HepG2 (cell line): Measurements from ENCODE around the gene NFKB1. TPM values are rescaled to one million over a fixed set of nuclear protein-coding genes. Genes with fewer than 3 reads are reported as not detected.

ENCODE experiments used
- ATAC-seq: fragments of 200-7000 bp; cut with Tn5 transposase; 3 replicates; pipeline ENCODE4 v1.9.1; 2020; ENCODE audit warnings: mild to moderate bottlenecking, moderate library complexity
- BruUV-seq: library from RNA; stranded (reverse); fragments of 400-500 nt; replicated peaks from 2 replicates; lab custom pipeline; 2021; lab: Mats Ljungman, UMichigan
- CTCF ChIA-PET: fragments of 300-600 bp; formaldehyde crosslinking; extraction: SDS; loops from one replicate; lab custom pipeline; 2021; ENCODE audit warnings: low total read pairs, inconsistent platforms, low intra/inter-chr PET ratio; lab: Yijun Ruan, JAX
- POLR2A ChIA-PET: fragments of 350-600 bp; sonication (Branson Sonifier 250); formaldehyde crosslinking; loops from one replicate; lab custom pipeline; 2020; ENCODE audit warnings: antibody characterized with exemption, inconsistent platforms; lab: Yijun Ruan, JAX
- DNase-seq: peaks from one replicate; pipeline ENCODE4 v3.0.0-alpha.2; 2015; ENCODE audit warnings: low spot score
- FAIRE-seq: peaks from 3 replicates; lab custom pipeline; 2011; peaks lifted over from hg19 to GRCh38; lab: Jason Lieb, UNC
- H2AFZ ChIP-seq: one replicate; pipeline ENCODE4 v1.6.1; 2011; ENCODE audit warnings: low read length, inconsistent platforms
- H3K27ac ChIP-seq: fragments of 300-600 bp; 3 replicates; pipeline ENCODE4 v1.8.0; 2011; ENCODE audit warnings: mixed run types, mild to moderate bottlenecking, mixed read lengths, low read length, inconsistent platforms; ENCODE audit not compliant: insufficient read depth; ENCODE audit errors: extremely low read length
- H3K27me3 ChIP-seq, 2 experiments: fragments of 200-600 bp in 1 of 2; 2 replicates in 1 of 2; 3 replicates in 1 of 2; pipeline versions ENCODE4 v1.6.0 to v1.8.0; 2011; ENCODE audit warnings: low read length in 2 of 2, mild to moderate bottlenecking in 2 of 2, moderate library complexity in 2 of 2, inconsistent platforms in 1 of 2; ENCODE audit not compliant: insufficient read depth in 2 of 2, control insufficient read depth in 1 of 2
- H3K36me3 ChIP-seq, 2 experiments: fragments of 200-600 bp in 1 of 2; replicated peaks in 1 of 2; 2 replicates in 1 of 2; 3 replicates in 1 of 2; pipeline versions ENCODE4 v1.5.1 to v1.8.0; 2011; ENCODE audit warnings: low read length in 2 of 2, inconsistent platforms in 1 of 2; ENCODE audit not compliant: insufficient read depth in 2 of 2, control insufficient read depth in 1 of 2
- H3K4me1 ChIP-seq: 2 replicates; pipeline ENCODE4 v1.5.1; 2012; ENCODE audit warnings: low read length, inconsistent platforms; ENCODE audit not compliant: insufficient read depth
- H3K4me2 ChIP-seq: 2 replicates; pipeline ENCODE4 v1.6.0; 2011; ENCODE audit warnings: low read depth, low read length, inconsistent platforms
- H3K4me3 ChIP-seq, 3 experiments: fragments of 200-600 bp in 1 of 3; sonication (generic), shearing (Covaris generic) in 1 of 3; replicated peaks in 1 of 3; 2 replicates each; pipeline ENCODE4 v1.5.1; 2011 to 2016; ENCODE audit warnings: low read length in 3 of 3, inconsistent platforms in 2 of 3, low read depth in 2 of 3, mild to moderate bottlenecking in 2 of 3, control low read depth in 1 of 3, mixed read lengths in 1 of 3; ENCODE audit not compliant: insufficient read depth in 1 of 3
- H3K79me2 ChIP-seq: one replicate; pipeline ENCODE4 v1.6.1; 2011; ENCODE audit warnings: low read length, inconsistent platforms; ENCODE audit not compliant: insufficient read depth
- H3K9ac ChIP-seq: 2 replicates; pipeline ENCODE4 v1.6.0; 2011; ENCODE audit warnings: mild to moderate bottlenecking, low read depth, low read length, inconsistent platforms; ENCODE audit not compliant: insufficient read depth
- H3K9me3 ChIP-seq: 2 replicates; pipeline ENCODE4 v1.5.1; 2012; ENCODE audit warnings: mild to moderate bottlenecking, low read length
- H4K20me1 ChIP-seq: 2 replicates; pipeline ENCODE4 v1.6.0; 2011; ENCODE audit warnings: inconsistent platforms, mild to moderate bottlenecking, low read length, moderate library complexity; ENCODE audit not compliant: insufficient read depth
- ARNTL ChIP-seq: sonication (generic); formaldehyde crosslinking; IDR thresholded peaks from 2 replicates; pipeline ENCODE4 v1.4.0; 2020; ENCODE audit warnings: mild to moderate bottlenecking, missing genetic modification reagents
- CSRNP1 ChIP-seq: sonication (generic); formaldehyde crosslinking; IDR thresholded peaks from 2 replicates; pipeline ENCODE4 v1.8.1; 2023; ENCODE audit warnings: mild to moderate bottlenecking, missing genetic modification reagents
- GRHL1 ChIP-seq: sonication (generic); formaldehyde crosslinking; conservative IDR thresholded peaks from 2 replicates; pipeline ENCODE4 v1.8.0; 2022; ENCODE audit warnings: missing genetic modification reagents
- MYC ChIP-seq: sonication (generic); formaldehyde crosslinking; IDR thresholded peaks from 2 replicates; pipeline ENCODE4 v1.9.0; 2021; ENCODE audit warnings: missing genetic modification reagents, borderline replicate concordance
- NCOR1 ChIP-seq: fragments of 200-600 bp; sonication (generic); IDR thresholded peaks from 2 replicates; pipeline ENCODE4 v1.7.0; 2017; ENCODE audit warnings: antibody characterized with exemption, low read length, borderline replicate concordance
- NR2F6 ChIP-seq, 2 experiments: IDR thresholded peaks; 2 replicates each; pipeline ENCODE4 v1.6.1; 2016; ENCODE audit warnings: antibody characterized with exemption in 1 of 2, mild to moderate bottlenecking in 1 of 2
- RBM39 ChIP-seq: fragments of 200-400 bp; formaldehyde crosslinking; IDR thresholded peaks from one replicate; pipeline ENCODE4 v1.6.1; 2018; ENCODE audit warnings: antibody characterized with exemption, mild to moderate bottlenecking, low read depth, low read length; ENCODE audit not compliant: poor library complexity, severe bottlenecking
- ZBTB21 ChIP-seq: sonication (generic); formaldehyde crosslinking; IDR thresholded peaks from 2 replicates; pipeline ENCODE4 v1.4.0; 2020; ENCODE audit warnings: missing genetic modification reagents
- ZBTB7B ChIP-seq: sonication (generic); formaldehyde crosslinking; IDR thresholded peaks from 2 replicates; pipeline ENCODE4 v1.4.0; 2020; ENCODE audit warnings: missing genetic modification reagents
- ZNF280D ChIP-seq: sonication (generic); formaldehyde crosslinking; IDR thresholded peaks from 2 replicates; pipeline ENCODE4 v1.5.1; 2020; ENCODE audit warnings: mild to moderate bottlenecking, missing genetic modification reagents
- ZSCAN25 ChIP-seq: sonication (generic); formaldehyde crosslinking; IDR thresholded peaks from 2 replicates; pipeline ENCODE4 v1.8.0; 2022; ENCODE audit warnings: mild to moderate bottlenecking, missing genetic modification reagents
- WGBS: methylation state at CpG from one replicate; pipeline ENCODE4 v1.1.6; 2017; ENCODE audit warnings: low lambda C conversion rate; 5-methylcytosine and 5-hydroxymethylcytosine counted together
- in situ Hi-C: cut with HindIII; loops from 2 replicates; pipeline ENCODE4 v1.10.0; 2017; ENCODE audit warnings: low pct_unique_long_range_greater_than_20kb; ENCODE audit not compliant: extremely low pct_ligation_motif_present
- intact Hi-C: fragments of 100-400 bp; cut with micrococcal nuclease; formaldehyde crosslinking; loops from one replicate; pipeline ENCODE4 v1.10.0; 2022; ENCODE audit not compliant: unreplicated experiment
- polyA plus RNA-seq, 8 experiments: library from polyadenylated mRNA; depleted of rRNA in 3 of 8; stranded (reverse) in 7 of 8; unstranded in 1 of 8; fragments of >200 nt; fragmentation: Illumina TruSeq in 4 of 8; extraction: Trizol in 4 of 8; gene quantifications; 2 replicates each; pipeline versions ENCODE4 v1.2.1 to v1.2.3, GENCODE V29; 2011 to 2016; ENCODE audit warnings: low read depth in 4 of 8, missing spikeins in 1 of 8, mixed read lengths in 1 of 8; ENCODE audit not compliant: insufficient read depth in 1 of 8
- total RNA-seq, 5 experiments: library from RNA; depleted of rRNA; stranded (reverse); fragments of >200 nt; fragmentation: Illumina TruSeq; extraction: Trizol; gene quantifications; 2 replicates each; pipeline ENCODE4 v1.2.3, GENCODE V29; 2016; ENCODE audit warnings: low read depth in 1 of 5

The NFKB1 gene
- total and polyA plus RNA-seq, 2 of the 13 experiments (the other 11 are each of a cell fraction or from before 2014, with no cell fraction given) = 15.4 to 31.6 TPM

- in situ Hi-C loops = no loop called here
- no peaks in the 10 kb centered on the region for H4K20me1 ChIP-seq
- no peaks in the 10 kb centered on the region for H3K4me1 ChIP-seq
- peaks cover 3 to 6% of the 10 kb centered on the region in 2 experiments; a peak in 2 of 5 replicates for H3K36me3 ChIP-seq
- WGBS = 96% methylated on average over 5 of the region's 5 CpGs
- CTCF ChIA-PET = no interaction called here
- POLR2A ChIA-PET = no interaction called here
- no peak overlapping the region for H3K4me3 ChIP-seq
- ATAC-seq = no peak
- no peaks in the 10 kb centered on the region for H3K79me2 ChIP-seq
- no peak overlapping the region for H2AFZ ChIP-seq
- no peak for TF ChIP-seq ZNF280D
- TF ChIP-seq, all 625 proteins: peak for 0
- no peaks in the 10 kb centered on the region for H3K9me3 ChIP-seq
- no peak overlapping the region for H3K9ac ChIP-seq
- FAIRE-seq = no peak
- no peak for DNase-seq
- H3K4me2 ChIP-seq = no peak overlapping the region
- no peak overlapping the region for H3K27ac ChIP-seq
- BruUV-seq = no TSS peak
- intact Hi-C loops = no loop called here
- no peaks in the 10 kb centered on the region for H3K27me3 ChIP-seq
Observed at GRCh38 chr4:102554482-102554881, 53.3 kb downstream of the NFKB1 start.

- intact Hi-C loops = no loop called here
- H3K9me3 ChIP-seq = no peaks in the 10 kb centered on the region
- no peak overlapping the region for H3K4me3 ChIP-seq
- TF ChIP-seq ARNTL = no peak
- TF ChIP-seq ZBTB21 (CRISPR knock-in tag) = no peak
- TF ChIP-seq RBM39 = no peak
- no peak for TF ChIP-seq CSRNP1 (CRISPR knock-in tag)
- no peak for TF ChIP-seq MYC (CRISPR knock-in tag)
- TF ChIP-seq ZBTB7B = no peak
- TF ChIP-seq NCOR1 = no peak
- no peak for TF ChIP-seq ZSCAN25 (CRISPR knock-in tag)
- TF ChIP-seq NR2F6 (IDR thresholded peaks at IDR 0.05) = no peak
- TF ChIP-seq NR2F6 (CRISPR knock-in tag; IDR thresholded peaks at IDR 0.05) = no peak
- no peak for TF ChIP-seq GRHL1 (CRISPR knock-in tag)
- TF ChIP-seq, all 625 proteins: peak for 0
- in situ Hi-C loops = no loop called here
- H3K4me1 ChIP-seq = no peaks in the 10 kb centered on the region
- no peaks in the 10 kb centered on the region for H3K27me3 ChIP-seq
- POLR2A ChIA-PET = no interaction called here
- H3K79me2 ChIP-seq = no peaks in the 10 kb centered on the region
- FAIRE-seq (no peak), ATAC-seq (no peak), DNase-seq (no peak)
- H4K20me1 ChIP-seq = no peaks in the 10 kb centered on the region
- CTCF ChIA-PET = no interaction called here
- H3K4me2 ChIP-seq = no peak overlapping the region
- H3K27ac ChIP-seq = no peak overlapping the region
- BruUV-seq = no TSS peak
- no peak overlapping the region for H2AFZ ChIP-seq
- H3K36me3 ChIP-seq = peaks cover 3 to 6% of the 10 kb centered on the region in 2 experiments; a peak in 2 of 5 replicates
- H3K9ac ChIP-seq = no peak overlapping the region
Observed at GRCh38 chr4:102554992-102555391, 53.8 kb downstream of the NFKB1 start.
